Fibroblast of gingiva (primary cell): ENCODE data around the gene AFF3.
"Not testable (repeated sequence)": the region's sequence is repeated elsewhere in the genome, so short reads cannot be mapped to it uniquely, and the experiment has no call there.

Experiments
- DNase-seq: peaks from one replicate; pipeline ENCODE4 v3.0.0-alpha.2; 2011; ENCODE audit warnings: low read depth

The AFF3 gene

GRCh38 chr2:99753505-99753904 lies 388.9 kb downstream of the AFF3 start:
- DNase-seq = no peak

- DNase-seq = no peak
Observed at GRCh38 chr2:99748344-99748743, 394.0 kb downstream of the AFF3 start.

GRCh38 chr2:99747842-99748241 lies 394.5 kb downstream of the AFF3 start:
- DNase-seq = no peak

GRCh38 chr2:99743146-99743545 lies 399.2 kb downstream of the AFF3 start:
- no peak for DNase-seq

GRCh38 chr2:99737537-99737936 lies 404.9 kb downstream of the AFF3 start:
- DNase-seq = no peak

- DNase-seq = no peak
Observed at GRCh38 chr2:99735753-99736152, 406.6 kb downstream of the AFF3 start.

- not testable (repeated sequence) for DNase-seq
Observed at GRCh38 chr2:99735314-99735713, 407.1 kb downstream of the AFF3 start.

GRCh38 chr2:99734236-99734635 lies 408.2 kb downstream of the AFF3 start:
- no peak for DNase-seq

- DNase-seq = peak; percentile 60
Observed at GRCh38 chr2:99729104-99730025, 413.0 kb downstream of the AFF3 start.

GRCh38 chr2:99728166-99728565 lies 414.2 kb downstream of the AFF3 start:
- no peak for DNase-seq

GRCh38 chr2:99727199-99727598 lies 415.2 kb downstream of the AFF3 start:
- DNase-seq = no peak

GRCh38 chr2:99726691-99727090 lies 415.7 kb downstream of the AFF3 start:
- no peak for DNase-seq

- no peak for DNase-seq
Observed at GRCh38 chr2:99725820-99726219, 416.6 kb downstream of the AFF3 start.

GRCh38 chr2:99722476-99722875 lies 419.9 kb downstream of the AFF3 start:
- DNase-seq = no peak

- no peak for DNase-seq
Observed at GRCh38 chr2:99719102-99719501, 423.3 kb downstream of the AFF3 start.

GRCh38 chr2:99715956-99716355 lies 426.4 kb downstream of the AFF3 start:
- DNase-seq = no peak

- DNase-seq = no peak
Observed at GRCh38 chr2:99714349-99714748, 428.0 kb downstream of the AFF3 start.

- no peak for DNase-seq
Observed at GRCh38 chr2:99711144-99711543, 431.2 kb downstream of the AFF3 start.

- DNase-seq = no peak
Observed at GRCh38 chr2:99710721-99711120, 431.7 kb downstream of the AFF3 start.

- DNase-seq = no peak
Observed at GRCh38 chr2:99709229-99709628, 433.2 kb downstream of the AFF3 start.

GRCh38 chr2:99708231-99708630 lies 434.2 kb downstream of the AFF3 start:
- no peak for DNase-seq

GRCh38 chr2:99707592-99707991 lies 434.8 kb downstream of the AFF3 start:
- DNase-seq = peak; percentile 15

- DNase-seq = no peak
Observed at GRCh38 chr2:99706735-99707134, 435.7 kb downstream of the AFF3 start.

- no peak for DNase-seq
Observed at GRCh38 chr2:99701503-99701902, 440.9 kb downstream of the AFF3 start.
